RPMI7951 (cell line): ENCODE measurements around the gene COL7A1. TPM values are rescaled to one million over a fixed set of nuclear protein-coding genes. Genes with fewer than 3 reads are reported as not detected.
"Not testable (repeated sequence)": the region's sequence is repeated elsewhere in the genome, so short reads cannot be mapped to it uniquely, and the experiment has no call there.

Source experiments
- DNase-seq: peaks from one replicate; pipeline ENCODE4 v3.0.0-alpha.2; 2012; ENCODE audit warnings: low read depth
- total RNA-seq: library from RNA; depleted of rRNA; stranded (reverse); fragments of >200 nt; shearing (Covaris generic); gene quantifications from 2 replicates; pipeline ENCODE4 v1.2.3, GENCODE V29; 2014; rRNA removed

The COL7A1 gene
- total RNA-seq, 1 experiment from 2014 or later, result 110 TPM

DNA sequence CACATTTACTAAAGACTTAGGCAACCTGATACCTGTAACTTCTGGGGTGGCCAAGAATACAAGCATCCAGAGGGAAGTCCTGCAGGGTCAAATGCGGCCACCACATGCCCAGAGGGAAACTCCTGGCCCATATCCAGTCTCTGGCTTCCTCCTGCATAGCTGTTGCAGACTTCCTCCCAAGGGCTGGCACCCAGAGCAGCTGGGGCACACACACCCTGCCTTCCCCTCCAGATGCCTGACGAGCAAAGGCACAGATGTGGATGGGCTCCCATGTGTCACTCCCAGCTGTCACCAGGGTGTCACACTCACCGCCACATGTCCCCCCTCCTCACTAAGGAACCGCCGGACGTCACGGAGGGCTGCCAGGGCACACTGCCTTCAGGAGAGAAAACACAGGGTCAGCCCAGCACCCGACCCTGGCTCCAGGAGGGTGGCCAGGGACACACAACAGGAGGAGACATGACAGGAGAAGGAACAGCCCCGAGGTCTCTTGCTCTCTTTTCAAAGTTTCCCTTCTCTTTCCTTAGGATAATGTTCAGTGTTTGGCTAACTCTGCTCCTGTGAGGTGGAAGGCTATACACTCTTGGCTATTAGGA is 51.8 kb downstream of the COL7A1 start:
- peak; percentile 37 for DNase-seq

DNA sequence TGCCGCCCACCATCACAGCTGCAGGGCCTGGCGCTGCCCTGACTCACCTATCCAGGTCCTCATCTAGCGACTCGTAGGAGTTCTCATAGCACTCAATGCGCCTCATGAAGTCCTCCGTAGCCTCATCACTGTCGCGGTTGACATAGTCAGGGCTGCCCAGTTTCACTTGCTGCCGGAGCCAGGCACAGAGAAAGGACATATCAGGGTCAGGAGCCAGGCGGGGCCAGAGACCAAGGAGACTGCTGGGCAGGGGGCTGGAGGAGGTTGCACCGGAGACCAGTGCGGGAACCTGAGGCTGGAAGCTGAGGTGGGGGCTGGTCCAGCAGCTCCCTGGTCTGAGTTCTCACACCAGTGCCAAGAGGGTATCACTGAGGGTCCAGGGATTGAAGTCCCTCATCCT is 56.7 kb downstream of the COL7A1 start:
- DNase-seq, result no peak

DNA sequence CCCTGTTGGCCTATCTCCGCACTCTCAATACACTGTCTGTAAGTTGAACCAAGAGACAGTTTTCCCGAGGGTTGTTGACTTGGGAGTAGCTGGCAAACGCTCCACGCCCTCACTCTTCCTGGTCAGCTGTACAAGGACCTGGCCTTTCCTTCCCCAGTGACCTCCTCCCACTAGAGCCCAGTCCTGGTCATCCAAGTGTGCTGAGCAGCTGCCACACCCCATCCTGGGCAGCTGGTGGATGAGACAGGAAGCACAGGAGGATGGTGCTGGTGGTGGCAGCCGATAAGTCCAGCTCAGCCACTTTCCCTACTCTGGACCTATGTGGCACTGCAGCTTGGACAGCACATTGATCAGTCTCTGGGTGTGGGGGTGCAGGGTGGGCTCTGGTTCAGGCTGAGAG is 58.3 kb downstream of the COL7A1 start:
- DNase-seq, result no peak

DNA sequence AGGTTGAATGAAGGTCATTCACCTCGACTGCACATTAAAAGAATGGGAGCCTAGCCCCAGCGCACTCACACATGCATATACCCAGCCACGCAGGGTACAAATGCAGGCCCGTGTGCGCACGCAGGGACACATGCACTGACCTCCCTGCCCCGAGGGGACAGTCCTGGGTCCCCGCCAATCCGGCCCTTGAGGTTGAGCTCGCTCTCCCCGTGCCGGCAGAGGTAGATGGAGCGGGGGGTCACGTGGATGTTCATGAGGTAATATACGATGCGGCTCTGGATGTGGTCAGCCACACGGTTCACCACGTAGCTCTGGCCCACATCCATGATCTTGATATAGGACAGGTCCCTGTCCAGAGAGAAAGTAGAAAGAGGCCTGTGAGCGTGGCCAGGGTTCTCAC is 59.0 kb downstream of the COL7A1 start:
- no peak for DNase-seq

DNA sequence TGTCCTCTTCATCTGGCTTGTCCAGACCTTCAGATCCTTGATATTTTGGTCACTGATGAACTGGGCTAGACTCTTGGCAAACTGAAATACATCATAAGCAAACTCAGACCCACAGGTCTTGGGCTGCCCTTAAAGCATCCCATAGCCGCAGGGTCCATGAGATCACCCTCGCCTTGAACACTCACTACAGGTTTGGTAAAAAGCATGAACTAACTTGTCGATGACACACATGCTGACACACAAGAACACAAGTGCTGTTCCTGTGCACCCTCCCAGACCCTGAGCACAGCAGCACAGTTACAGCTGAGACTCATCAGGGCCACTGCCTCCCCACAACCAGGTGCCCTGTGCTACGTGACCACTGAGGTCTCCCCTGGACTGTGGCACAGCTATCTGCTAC is 59.6 kb downstream of the COL7A1 start:
- DNase-seq, result no peak

DNA sequence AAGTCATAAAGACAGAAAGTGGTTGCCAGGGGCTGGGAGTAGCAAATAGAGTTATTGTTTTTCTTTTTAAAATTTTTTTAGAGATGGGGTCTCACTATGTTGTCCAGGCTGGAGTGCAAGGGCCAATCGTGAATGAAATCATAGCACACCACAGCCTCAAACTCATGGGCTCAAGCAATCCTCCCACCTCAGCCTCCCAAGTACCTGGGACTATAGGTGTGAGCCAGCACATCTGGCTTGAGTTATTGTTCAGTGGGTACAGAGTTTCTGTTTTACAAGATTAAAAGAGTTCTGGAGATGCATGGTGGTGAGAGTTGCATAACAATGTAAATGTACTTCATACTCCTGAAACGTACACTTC is 62.2 kb downstream of the COL7A1 start:
- DNase-seq, result no peak

DNA sequence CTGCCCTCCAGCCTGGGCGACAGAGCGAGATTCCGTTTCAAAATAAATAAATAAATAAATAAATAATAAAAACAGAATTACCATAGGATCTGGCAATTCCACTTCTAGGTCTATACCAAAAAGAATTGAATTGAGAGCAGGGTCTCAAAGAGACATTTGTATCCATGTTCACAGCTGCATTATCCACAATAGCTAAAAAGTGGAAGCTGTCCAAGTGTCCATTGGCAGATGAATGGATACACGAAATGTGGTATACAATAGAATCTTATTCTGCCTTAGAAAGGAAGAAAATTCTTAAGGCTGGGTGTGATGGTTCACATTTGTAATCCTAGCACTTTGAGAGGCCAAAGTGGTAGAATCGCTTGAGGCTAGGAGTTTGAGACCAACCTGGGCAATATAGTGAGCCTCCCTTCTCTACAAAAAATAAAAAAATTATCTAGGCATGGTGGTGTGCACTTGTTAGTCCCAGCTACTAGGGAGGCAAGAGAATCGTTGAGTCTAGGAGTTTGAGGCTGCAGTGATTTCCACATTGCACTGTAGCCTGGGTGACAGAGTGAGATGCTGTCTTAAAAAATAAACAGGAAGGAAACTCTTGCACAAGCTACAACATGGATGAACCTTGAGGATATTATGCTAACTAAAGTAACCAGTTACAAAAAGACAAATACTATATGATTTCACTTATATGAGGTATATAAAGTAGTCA is 62.7 kb downstream of the COL7A1 start:
- no peak for DNase-seq

DNA sequence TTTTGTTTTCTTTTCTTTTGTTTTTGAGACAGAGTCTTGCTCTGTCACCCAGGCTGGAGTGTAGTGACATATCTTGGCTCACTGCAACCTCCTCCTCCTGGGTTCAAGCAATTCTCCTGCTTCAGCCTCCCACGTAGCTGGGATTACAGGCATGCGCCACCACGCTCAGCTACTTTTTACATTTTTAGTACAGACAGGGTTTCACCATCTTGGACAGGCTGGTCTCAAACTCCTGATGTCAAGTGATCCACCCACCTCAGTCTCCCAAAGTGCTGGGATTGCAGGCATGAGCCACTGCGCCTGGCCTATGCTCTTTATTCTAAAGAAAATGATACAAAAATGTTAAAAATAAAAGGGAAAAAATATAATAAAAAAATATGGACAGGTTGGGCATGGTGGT is 64.4 kb downstream of the COL7A1 start:
- not testable (repeated sequence) for DNase-seq

DNA sequence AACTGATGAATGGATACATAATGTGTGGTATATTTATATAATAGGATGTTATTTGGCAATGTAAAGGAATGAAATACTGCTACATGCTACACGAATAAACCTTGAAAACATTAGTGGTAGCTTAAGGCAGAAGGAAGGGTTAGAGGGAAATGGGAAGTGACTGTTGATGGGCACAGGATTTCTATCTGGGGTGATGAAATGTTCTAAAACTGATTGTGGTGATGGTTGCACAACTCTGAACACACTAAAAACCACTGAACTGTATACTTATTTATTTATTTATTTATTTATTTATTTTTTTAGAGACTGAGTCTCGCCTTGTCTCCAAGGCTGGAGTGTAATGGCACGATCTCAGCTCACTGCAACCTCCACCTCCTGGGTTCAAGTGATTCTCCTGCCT is 66.4 kb downstream of the COL7A1 start:
- DNase-seq, result no peak

DNA sequence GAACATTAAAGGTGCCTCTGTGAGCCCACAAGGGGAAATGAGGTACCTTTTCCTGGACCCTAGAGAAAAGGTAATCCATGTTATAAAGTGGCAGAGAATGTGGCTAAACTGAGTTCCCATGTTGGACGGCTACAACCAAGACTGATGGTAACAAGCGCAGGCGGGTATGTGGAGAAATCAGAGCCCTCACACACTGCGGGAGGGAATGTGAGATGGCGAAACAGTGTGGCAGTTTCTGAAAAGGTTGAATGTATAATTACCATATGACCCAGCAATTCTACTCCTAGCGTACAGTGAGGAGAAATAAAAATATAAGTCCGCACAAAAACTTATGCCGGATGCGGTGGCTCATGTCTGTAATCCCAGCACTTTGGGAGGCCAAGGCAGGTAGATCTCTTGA is 67.1 kb downstream of the COL7A1 start:
- no peak for DNase-seq

DNA sequence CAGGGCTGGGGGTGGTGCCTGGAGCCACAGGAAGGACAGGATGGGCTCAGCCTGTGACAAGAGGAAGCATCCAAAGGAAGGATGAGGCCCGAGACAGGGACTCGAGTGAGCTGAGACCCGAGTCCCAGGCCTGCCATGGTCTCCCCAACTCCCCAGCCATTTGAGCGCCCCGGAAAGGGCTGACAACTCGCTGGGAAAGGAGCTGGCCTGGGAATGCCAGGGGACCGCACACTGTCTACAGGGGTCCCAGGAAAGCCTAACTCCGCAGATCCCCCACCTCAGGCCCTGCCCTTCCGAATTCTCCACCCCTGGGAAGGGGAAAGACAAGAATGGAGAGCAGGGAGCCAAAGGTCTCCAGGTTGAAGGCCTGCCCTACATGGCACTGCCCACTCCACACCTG is 70.2 kb downstream of the COL7A1 start:
- no peak for DNase-seq

DNA sequence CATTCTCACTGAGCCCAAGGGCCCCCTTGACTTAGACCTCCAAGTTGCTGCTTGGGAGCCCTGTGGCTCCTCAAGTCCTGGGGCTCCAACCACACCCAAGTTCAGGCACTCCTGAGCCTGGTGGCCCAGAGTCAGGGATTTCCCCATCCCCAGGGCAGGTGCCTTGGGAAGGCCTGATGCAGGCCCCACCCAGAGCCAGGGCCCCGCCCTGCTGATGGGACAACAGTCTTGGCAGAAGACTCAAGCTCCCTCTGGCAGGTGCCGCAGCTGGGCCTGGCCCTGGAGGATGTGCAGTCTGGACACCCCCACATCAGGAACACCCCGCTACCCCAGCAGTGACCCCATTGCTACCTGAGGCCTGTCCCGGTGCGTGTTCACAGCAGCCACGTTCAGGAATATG is 73.5 kb downstream of the COL7A1 start:
- DNase-seq, result no peak

DNA sequence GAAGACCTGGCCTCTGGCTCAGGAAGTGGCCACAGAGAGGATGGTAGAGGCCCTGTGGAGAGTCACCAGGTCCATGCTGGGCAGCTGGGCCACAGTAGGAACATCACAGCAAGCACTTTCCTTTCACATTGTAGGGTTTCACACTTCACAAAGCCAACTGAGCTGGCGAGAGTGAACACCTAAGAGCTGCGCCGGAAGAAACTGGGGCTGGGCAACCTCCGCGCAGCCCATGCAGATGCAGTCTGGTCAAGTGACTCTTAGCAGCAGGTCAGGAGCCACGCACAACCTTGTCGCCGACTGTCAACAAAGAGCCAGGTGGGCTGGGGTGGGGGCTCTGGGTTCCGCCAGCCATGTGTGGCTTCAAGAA is 75.9 kb downstream of the COL7A1 start:
- DNase-seq, result no peak

DNA sequence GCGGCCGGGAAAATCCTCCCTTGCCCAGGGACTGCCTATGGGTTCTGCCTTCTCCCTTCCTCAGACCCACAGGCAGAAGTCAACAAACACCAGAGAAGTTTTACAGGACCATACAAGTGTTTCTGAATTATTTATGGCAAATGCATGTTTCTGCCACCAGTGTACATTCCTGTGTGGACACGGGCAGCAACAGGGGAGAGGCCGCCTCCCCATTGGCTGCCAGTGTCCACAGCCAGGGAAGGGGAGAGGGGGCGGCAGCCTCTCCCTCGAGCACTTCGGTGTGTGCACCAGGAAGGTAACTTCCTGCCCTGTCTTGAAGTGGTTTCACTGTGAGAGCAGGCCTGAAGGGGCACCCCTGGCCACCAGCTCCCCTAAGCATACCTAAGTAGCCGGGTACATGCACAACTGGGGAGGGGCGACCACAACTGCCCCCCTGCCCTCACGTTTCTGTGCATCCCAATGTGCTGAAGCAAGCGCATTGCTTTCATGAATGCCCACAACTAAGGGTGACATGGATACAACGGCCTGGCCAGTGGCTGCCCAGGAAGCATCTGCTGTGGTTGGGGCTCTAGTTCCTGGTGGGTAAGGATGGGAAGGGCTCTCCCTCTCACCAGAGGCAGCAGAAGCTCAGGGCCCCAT is 76.4 kb downstream of the COL7A1 start:
- DNase-seq, result no peak

DNA sequence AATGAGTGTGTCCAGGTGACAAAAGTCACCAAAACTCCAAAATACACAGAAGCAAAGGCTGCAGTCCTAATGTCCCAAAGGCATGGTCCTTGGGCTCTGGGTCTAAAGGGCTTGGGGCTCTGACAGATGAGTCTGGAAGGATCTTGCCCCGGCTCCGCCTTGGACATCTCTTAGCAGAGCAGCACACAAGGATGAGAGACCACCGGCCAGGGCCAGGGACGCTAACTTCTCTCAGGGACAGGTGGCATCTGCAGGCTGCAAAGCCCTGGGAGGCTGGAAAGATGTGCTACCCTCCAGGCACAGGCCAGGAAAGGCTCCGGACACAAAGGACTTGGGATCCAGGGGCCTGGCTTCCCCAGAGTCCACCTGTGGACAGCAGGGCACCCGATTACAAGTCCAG is 77.1 kb downstream of the COL7A1 start:
- no peak for DNase-seq

DNA sequence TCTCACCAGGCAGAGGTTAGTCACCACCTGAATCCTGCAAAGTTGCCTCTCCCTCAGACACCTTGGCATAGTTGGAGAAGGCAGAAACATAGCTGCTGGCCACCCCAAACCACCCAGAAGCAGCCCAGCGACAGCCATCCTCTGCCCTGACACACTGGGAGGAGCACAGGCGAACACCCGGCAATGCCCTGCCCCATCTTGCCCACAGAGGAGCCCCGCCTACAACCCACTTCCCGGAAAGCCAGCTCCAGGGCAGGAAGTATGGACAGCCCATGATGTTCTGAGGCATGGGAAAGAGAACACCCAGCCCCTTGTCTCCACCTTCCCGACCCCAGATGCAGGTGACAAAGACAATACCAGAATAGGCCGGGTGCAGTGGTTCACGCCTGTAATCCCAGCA is 78.6 kb downstream of the COL7A1 start:
- DNase-seq, result no peak

DNA sequence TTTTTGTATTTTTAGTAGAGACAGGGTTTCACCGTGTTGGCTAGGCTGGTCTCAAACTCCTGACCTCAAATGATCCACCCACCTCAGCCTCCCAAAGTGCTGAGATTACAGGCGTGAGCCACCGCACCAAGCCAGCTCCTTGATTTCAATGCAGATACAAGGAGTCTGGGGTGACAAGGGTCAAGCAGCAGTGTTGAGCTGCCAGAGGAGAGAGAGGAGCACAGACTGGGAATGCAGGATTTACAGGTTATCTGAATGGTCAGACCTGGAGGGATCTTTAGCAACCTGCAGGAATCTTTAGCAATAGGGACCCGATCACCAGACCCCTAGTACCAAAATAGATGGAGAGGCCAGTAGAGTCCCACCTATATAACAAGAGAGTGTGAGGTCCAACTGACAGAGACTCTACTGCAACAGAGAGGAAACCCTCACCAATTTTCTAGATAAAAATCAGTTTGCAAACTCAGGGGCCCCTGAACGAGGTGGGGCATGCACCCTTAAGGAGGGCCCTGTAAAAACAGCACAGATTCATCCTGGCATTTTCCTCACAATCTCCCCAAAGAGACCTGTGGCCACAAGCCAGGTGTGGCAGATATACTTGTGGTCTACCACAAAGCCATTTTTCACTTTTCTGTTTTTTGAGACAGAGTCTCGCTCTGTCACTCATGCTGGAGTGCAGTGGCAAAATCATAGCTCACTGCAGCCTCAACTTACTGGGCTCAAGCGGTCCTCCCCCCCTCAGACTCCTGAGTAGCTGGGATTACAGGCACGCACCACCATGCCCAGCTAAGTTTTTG is 80.5 kb downstream of the COL7A1 start:
- no peak for DNase-seq

Other genes starting within 250 kb of the COL7A1 start
- gene FBXW12, start 223.1 kb downstream of the COL7A1 start, total RNA-seq, result not detected in 2 replicates
- 4.7 and 14.2 TPM in 2 replicates for gene PLXNB1, start 165.2 kb downstream of the COL7A1 start, total RNA-seq
- gene CCDC51, start 155.2 kb downstream of the COL7A1 start, total RNA-seq, result 18.1 and 21.6 TPM in 2 replicates
- 726 and 838 TPM in 2 replicates for gene TMA7, start 155.1 kb downstream of the COL7A1 start, total RNA-seq
- gene ATRIP, start 148.6 kb downstream of the COL7A1 start, total RNA-seq, result 10.7 and 14.3 TPM in 2 replicates
- gene SHISA5, start 91.2 kb downstream of the COL7A1 start, total RNA-seq, result 206 and 217 TPM in 2 replicates
- 41.2 and 56.9 TPM in 2 replicates for gene PFKFB4, start 38.5 kb downstream of the COL7A1 start, total RNA-seq
- gene UCN2, start 31.5 kb downstream of the COL7A1 start, total RNA-seq, result 4.3 and 7.2 TPM in 2 replicates
- 393 and 540 TPM in 2 replicates for gene UQCRC1, start 14.3 kb upstream of the COL7A1 start, total RNA-seq
- gene TMEM89, start 26.4 kb upstream of the COL7A1 start, total RNA-seq, result not detected in 2 replicates
- 32.3 and 35.1 TPM in 2 replicates for gene SLC26A6, start 40.1 kb upstream of the COL7A1 start, total RNA-seq
- 0.98 and 1.1 TPM in 2 replicates for gene CELSR3, start 67.6 kb upstream of the COL7A1 start, total RNA-seq
- 25.7 and 29.6 TPM in 2 replicates for gene NCKIPSD, start 90.6 kb upstream of the COL7A1 start, total RNA-seq
- 66.2 and 72.0 TPM in 2 replicates for gene IP6K2, start 121.9 kb upstream of the COL7A1 start, total RNA-seq